Calu3 (cell line): ENCODE results near the gene SLC6A12. TPM values are rescaled to one million over a fixed set of nuclear protein-coding genes. Genes with fewer than 3 reads are reported as not detected.

Experiments used
- BruUV-seq: library from RNA; stranded (reverse); fragments of 400-500 nt; replicated peaks from 2 replicates; lab custom pipeline; 2021; lab: Mats Ljungman, UMichigan
- CTCF ChIA-PET: fragments of 300-600 bp; sonication (Branson Sonifier 250); formaldehyde crosslinking; loops from one replicate; lab custom pipeline; 2022; ENCODE audit warnings: antibody characterized with exemption; lab: Charles Lee
- DNase-seq: peaks from one replicate; pipeline ENCODE4 v3.0.0; 2022
- H3K27ac Mint-ChIP-seq: one replicate; pipeline ENCODE4 v1.8.0; 2022; ENCODE audit warnings: mixed read lengths; ENCODE audit not compliant: unreplicated experiment
- H3K27me3 Mint-ChIP-seq: one replicate; pipeline ENCODE4 v1.8.0; 2022; ENCODE audit warnings: mixed read lengths; ENCODE audit not compliant: unreplicated experiment
- H3K36me3 Mint-ChIP-seq: one replicate; pipeline ENCODE4 v1.8.0; 2022; ENCODE audit warnings: mild to moderate bottlenecking, moderate library complexity, mixed read lengths; ENCODE audit not compliant: insufficient read depth, unreplicated experiment
- H3K4me1 Mint-ChIP-seq: one replicate; pipeline ENCODE4 v1.8.0; 2022; ENCODE audit warnings: mild to moderate bottlenecking, low read depth, mixed read lengths; ENCODE audit not compliant: unreplicated experiment
- H3K4me3 Mint-ChIP-seq: one replicate; pipeline ENCODE4 v1.8.0; 2022; ENCODE audit warnings: mild to moderate bottlenecking, low read depth, moderate library complexity, mixed read lengths; ENCODE audit not compliant: unreplicated experiment
- H3K9me3 Mint-ChIP-seq: one replicate; pipeline ENCODE4 v1.8.0; 2022; ENCODE audit warnings: low read depth, mixed read lengths; ENCODE audit not compliant: unreplicated experiment
- CTCF ChIP-seq: fragments of 200-600 bp; IDR thresholded peaks from one replicate; pipeline ENCODE4 v1.8.0; 2022; ENCODE audit warnings: antibody characterized with exemption; ENCODE audit not compliant: unreplicated experiment
- intact Hi-C: fragments of 100-400 bp; cut with micrococcal nuclease; formaldehyde crosslinking; loops from one replicate; pipeline ENCODE4 v1.10.0; 2022; ENCODE audit not compliant: unreplicated experiment
- total RNA-seq: library from RNA; stranded (reverse); gene quantifications from 2 replicates; pipeline ENCODE4 v1.2.3, GENCODE V29; 2022

Gene SLC6A12
- total RNA-seq, 1 experiment from 2014 or later: 0.90 TPM

GRCh38 chr12:215116-215515 lies 1.2 kb upstream of the SLC6A12 start:
- intact Hi-C loops: no loop called here
- no peak for TF ChIP-seq CTCF
- H3K27me3 Mint-ChIP-seq: peaks cover 68% of the 10 kb centered on the region
- peaks cover 9% of the 10 kb centered on the region for H3K36me3 Mint-ChIP-seq
- peaks cover 2% of the 10 kb centered on the region for H3K9me3 Mint-ChIP-seq
- H3K4me3 Mint-ChIP-seq: no peak overlapping the region
- peaks cover 22% of the 10 kb centered on the region for H3K4me1 Mint-ChIP-seq
- H3K27ac Mint-ChIP-seq: no peak overlapping the region
- BruUV-seq: no TSS peak
- CTCF ChIA-PET: no interaction called here
- no peak for DNase-seq

- BruUV-seq: no TSS peak
- CTCF ChIA-PET: no interaction called here
- H3K36me3 Mint-ChIP-seq: peaks cover 9% of the 10 kb centered on the region
- H3K27ac Mint-ChIP-seq: peak overlapping the region; percentile 34
- H3K4me1 Mint-ChIP-seq: peaks cover 22% of the 10 kb centered on the region
- peaks cover 84% of the 10 kb centered on the region for H3K27me3 Mint-ChIP-seq
- H3K9me3 Mint-ChIP-seq: peaks cover 2% of the 10 kb centered on the region
- no peak for DNase-seq
- no peak for TF ChIP-seq CTCF
- peak overlapping the region; percentile 54 for H3K4me3 Mint-ChIP-seq
- intact Hi-C loops: no loop called here
Observed at GRCh38 chr12:213527-213932, 427 bp downstream of the SLC6A12 start.

- CTCF ChIA-PET: interaction anchor here (0.7 kb wide), 1 partner anchor 120 kb away, joined by 3 read pairs; no protein-coding TSS in a partner anchor
- Mint-ChIP-seq H3K4me1 (peaks cover 22% of the 10 kb centered on the region), H3K4me3 (peak overlapping the region; percentile 54), H3K27ac (peak overlapping the region; percentile 34), H3K27me3 (peaks cover 89% of the 10 kb centered on the region), H3K36me3 (peaks cover 9% of the 10 kb centered on the region), H3K9me3 (peaks cover 2% of the 10 kb centered on the region)
- DNase-seq: no peak
- BruUV-seq: no TSS peak
- intact Hi-C loops: no loop called here
- TF ChIP-seq CTCF: no peak
Observed at GRCh38 chr12:212715-213526, 1.0 kb downstream of the SLC6A12 start.

- peaks cover 9% of the 10 kb centered on the region for H3K36me3 Mint-ChIP-seq
- no peak overlapping the region for H3K27ac Mint-ChIP-seq
- CTCF ChIA-PET: interaction anchor here (0.7 kb wide), 1 partner anchor 121 kb away, joined by 3 read pairs; no protein-coding TSS in a partner anchor
- peaks cover 2% of the 10 kb centered on the region for H3K9me3 Mint-ChIP-seq
- H3K4me1 Mint-ChIP-seq: peaks cover 22% of the 10 kb centered on the region
- no peak for TF ChIP-seq CTCF
- BruUV-seq: no TSS peak
- DNase-seq: no peak
- intact Hi-C loops: no loop called here
- peaks cover 91% of the 10 kb centered on the region for H3K27me3 Mint-ChIP-seq
- no peak overlapping the region for H3K4me3 Mint-ChIP-seq
Observed at GRCh38 chr12:212415-212714, 1.6 kb downstream of the SLC6A12 start.
